ENCODE data around the gene ACSL3.

The ACSL3 gene

DNA sequence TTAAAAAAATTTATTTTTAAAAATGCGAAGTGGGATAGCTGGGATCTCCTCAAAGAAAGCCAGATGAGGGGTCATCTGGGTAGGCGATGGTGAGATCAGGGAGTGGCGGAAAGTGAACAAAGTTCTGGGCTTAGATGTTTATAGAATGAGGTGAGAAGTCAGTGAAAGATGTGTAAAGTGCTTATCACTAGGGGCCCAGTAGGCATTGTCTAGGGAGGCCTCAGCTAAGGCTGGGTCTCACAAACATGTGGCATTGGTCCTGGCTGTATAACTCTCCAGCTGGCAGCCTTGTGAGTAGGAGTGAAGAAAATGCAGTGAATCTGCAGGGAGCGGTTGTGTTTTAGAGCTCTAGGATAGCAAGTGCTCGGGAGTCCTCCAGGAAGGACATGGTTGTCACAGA lies 10.5 kb downstream of the ACSL3 start:
- H3K4me2 ChIP-seq (ENCODE audit: low read length) = no peak overlapping the region
- H3F3A ChIP-seq (ENCODE audit: insufficient read depth, low read length) = no peaks in the 10 kb centered on the region
- H4K20me1 ChIP-seq (ENCODE audit: insufficient read depth, low read length) = 0 out of 2 replicates have a peak, but pooled peaks cover 3% of the 10 kb centered on the region

GRCh38 chr2:222872551-222872950 lies 11.7 kb downstream of the ACSL3 start:
- no peak overlapping the region for H3K4me3 ChIP-seq (ENCODE audit: low read depth, low read length, poor library complexity, severe bottlenecking)
- no peak overlapping the region for H3K27ac ChIP-seq (ENCODE audit: low read depth, low read length, poor library complexity, severe bottlenecking)
- H3F3A ChIP-seq (ENCODE audit: insufficient read depth, low read length) = no peaks in the 10 kb centered on the region
- no peaks in the 10 kb centered on the region for H3K9me2 ChIP-seq (ENCODE audit: low read depth, low read length)
- H3K9ac ChIP-seq (ENCODE audit: low read length) = no peak overlapping the region
- H3K27me3 ChIP-seq (ENCODE audit: insufficient read depth, low read length) = no peaks in the 10 kb centered on the region
- H4K20me1 ChIP-seq (ENCODE audit: insufficient read depth, low read length) = 0 out of 2 replicates have a peak, but pooled peaks cover 6% of the 10 kb centered on the region
- H3K36me3 ChIP-seq (ENCODE audit: insufficient read depth, low read length) = no peaks in the 10 kb centered on the region
- H3K4me1 ChIP-seq (ENCODE audit: insufficient read depth, low read length, severe bottlenecking) = peaks cover 11% of the 10 kb centered on the region
- 0 out of 2 replicates have a peak, but pooled peaks cover 4% of the 10 kb centered on the region for H3K9me3 ChIP-seq (ENCODE audit: low read length)
- H3K4me2 ChIP-seq (ENCODE audit: low read length) = no peak overlapping the region
- TF ChIP-seq CTCF (IDR thresholded peaks at IDR 0.05; ENCODE audit: low read length) = no peak
- H2AFZ ChIP-seq (ENCODE audit: low read length) = no peak overlapping the region
- peaks cover 89% of the 10 kb centered on the region for H3K79me2 ChIP-seq (ENCODE audit: insufficient read depth, low read length)

More for the DNA sequence above, 10.5 kb downstream of the ACSL3 start:
- Histone ChIP-seq H3K4me1 (ENCODE audit: insufficient read depth, low read length, severe bottlenecking) (peaks cover 11% of the 10 kb centered on the region), H3K9me3 (ENCODE audit: low read length) (0 out of 2 replicates have a peak, but pooled peaks cover 4% of the 10 kb centered on the region), H3K27ac (ENCODE audit: low read depth, low read length, poor library complexity, severe bottlenecking) (no peak overlapping the region), H3K36me3 (ENCODE audit: insufficient read depth, low read length) (no peaks in the 10 kb centered on the region), H3K27me3 (ENCODE audit: insufficient read depth, low read length) (no peaks in the 10 kb centered on the region), H3K79me2 (ENCODE audit: insufficient read depth, low read length) (peaks cover 85% of the 10 kb centered on the region), H3K9me2 (ENCODE audit: low read depth, low read length) (no peaks in the 10 kb centered on the region), H3K9ac (ENCODE audit: low read length) (no peak overlapping the region), H2AFZ (ENCODE audit: low read length) (no peak overlapping the region), H3K4me3 (ENCODE audit: low read depth, low read length, poor library complexity, severe bottlenecking) (no peak overlapping the region)
- TF ChIP-seq CTCF (IDR thresholded peaks at IDR 0.05; ENCODE audit: low read length) = no peak
- TF ChIP-seq EZH2 (IDR thresholded peaks at IDR 0.05; ENCODE audit: borderline replicate concordance, low read length) = no peak

DNA sequence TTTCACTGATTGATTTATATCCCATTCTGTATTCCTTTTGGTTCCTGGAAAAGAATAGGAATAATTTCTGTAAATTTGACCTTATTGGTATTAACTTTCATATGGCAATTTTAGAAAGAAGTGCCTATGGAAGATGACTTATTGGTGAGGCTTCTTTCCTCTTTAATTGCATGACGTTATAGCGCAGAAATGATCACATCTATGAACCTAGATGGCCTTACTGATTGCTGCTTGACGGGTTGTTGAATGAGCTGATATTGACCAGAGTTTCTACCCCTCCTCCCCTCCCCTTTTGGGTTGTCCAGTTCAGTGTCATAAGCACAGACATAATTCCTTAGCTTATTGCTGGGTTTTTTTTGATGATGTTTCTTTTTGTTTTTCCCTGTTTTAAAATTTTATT lies 14.6 kb downstream of the ACSL3 start:
- no peaks in the 10 kb centered on the region for H3K9me2 ChIP-seq (ENCODE audit: low read depth, low read length)
- 0 out of 2 replicates have a peak, but pooled peaks cover 4% of the 10 kb centered on the region for H3K9me3 ChIP-seq (ENCODE audit: low read length)
- no peak overlapping the region for H3K4me3 ChIP-seq (ENCODE audit: low read depth, low read length, poor library complexity, severe bottlenecking)
- H2AFZ ChIP-seq (ENCODE audit: low read length) = no peak overlapping the region
- no peak overlapping the region for H3K4me2 ChIP-seq (ENCODE audit: low read length)
- TF ChIP-seq CTCF (IDR thresholded peaks at IDR 0.05; ENCODE audit: low read length) = no peak
- no peak for TF ChIP-seq EZH2 (IDR thresholded peaks at IDR 0.05; ENCODE audit: borderline replicate concordance, low read length)
- no peak overlapping the region for H3K27ac ChIP-seq (ENCODE audit: low read depth, low read length, poor library complexity, severe bottlenecking)
- H3K79me2 ChIP-seq (ENCODE audit: insufficient read depth, low read length) = peaks cover 86% of the 10 kb centered on the region
- no peaks in the 10 kb centered on the region for H3K4me1 ChIP-seq (ENCODE audit: insufficient read depth, low read length, severe bottlenecking)
- H3K9ac ChIP-seq (ENCODE audit: low read length) = no peak overlapping the region
- no peaks in the 10 kb centered on the region for H3F3A ChIP-seq (ENCODE audit: insufficient read depth, low read length)
- H4K20me1 ChIP-seq (ENCODE audit: insufficient read depth, low read length) = 0 out of 2 replicates have a peak, but pooled peaks cover 4% of the 10 kb centered on the region
- H3K36me3 ChIP-seq (ENCODE audit: insufficient read depth, low read length) = no peaks in the 10 kb centered on the region
- no peaks in the 10 kb centered on the region for H3K27me3 ChIP-seq (ENCODE audit: insufficient read depth, low read length)
